ENCODE measurements around the gene EME2.

DNA sequence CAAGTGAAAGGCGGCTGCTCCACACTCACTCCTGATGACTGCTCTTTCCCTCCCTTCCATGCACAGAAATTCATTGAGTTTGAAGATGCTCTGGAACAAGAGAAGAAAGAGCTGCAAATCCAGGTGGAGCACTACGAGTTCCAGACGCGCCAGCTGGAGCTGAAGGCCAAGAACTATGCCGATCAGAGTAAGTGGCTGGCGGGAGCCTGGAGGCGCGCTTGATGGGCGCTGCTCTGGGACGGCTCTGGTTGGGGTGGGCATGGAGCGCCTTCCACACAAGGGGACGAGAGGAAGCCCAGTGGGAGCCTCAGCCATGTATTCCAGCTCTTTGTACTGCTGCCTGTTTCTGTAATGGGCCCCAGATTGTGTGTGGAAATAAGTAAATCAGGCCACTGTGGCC is 48.1 kb upstream of the EME2 start:
- TF ChIP-seq POLR2A (IDR thresholded peaks at IDR 0.05) = no peak
- TF ChIP-seq, protein P1, sequence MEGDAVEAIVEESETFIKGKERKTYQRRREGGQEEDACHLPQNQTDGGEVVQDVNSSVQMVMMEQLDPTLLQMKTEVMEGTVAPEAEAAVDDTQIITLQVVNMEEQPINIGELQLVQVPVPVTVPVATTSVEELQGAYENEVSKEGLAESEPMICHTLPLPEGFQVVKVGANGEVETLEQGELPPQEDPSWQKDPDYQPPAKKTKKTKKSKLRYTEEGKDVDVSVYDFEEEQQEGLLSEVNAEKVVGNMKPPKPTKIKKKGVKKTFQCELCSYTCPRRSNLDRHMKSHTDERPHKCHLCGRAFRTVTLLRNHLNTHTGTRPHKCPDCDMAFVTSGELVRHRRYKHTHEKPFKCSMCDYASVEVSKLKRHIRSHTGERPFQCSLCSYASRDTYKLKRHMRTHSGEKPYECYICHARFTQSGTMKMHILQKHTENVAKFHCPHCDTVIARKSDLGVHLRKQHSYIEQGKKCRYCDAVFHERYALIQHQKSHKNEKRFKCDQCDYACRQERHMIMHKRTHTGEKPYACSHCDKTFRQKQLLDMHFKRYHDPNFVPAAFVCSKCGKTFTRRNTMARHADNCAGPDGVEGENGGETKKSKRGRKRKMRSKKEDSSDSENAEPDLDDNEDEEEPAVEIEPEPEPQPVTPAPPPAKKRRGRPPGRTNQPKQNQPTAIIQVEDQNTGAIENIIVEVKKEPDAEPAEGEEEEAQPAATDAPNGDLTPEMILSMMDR (IDR thresholded peaks at IDR 0.05) = no peak

Measured in heart left ventricle (tissue), 13 donors.